ENCODE measurements around the gene MAPK1.
"Not testable (repeated sequence)": the region's sequence is repeated elsewhere in the genome, so short reads cannot be mapped to it uniquely, and the experiment has no call there.

The MAPK1 gene

DNA sequence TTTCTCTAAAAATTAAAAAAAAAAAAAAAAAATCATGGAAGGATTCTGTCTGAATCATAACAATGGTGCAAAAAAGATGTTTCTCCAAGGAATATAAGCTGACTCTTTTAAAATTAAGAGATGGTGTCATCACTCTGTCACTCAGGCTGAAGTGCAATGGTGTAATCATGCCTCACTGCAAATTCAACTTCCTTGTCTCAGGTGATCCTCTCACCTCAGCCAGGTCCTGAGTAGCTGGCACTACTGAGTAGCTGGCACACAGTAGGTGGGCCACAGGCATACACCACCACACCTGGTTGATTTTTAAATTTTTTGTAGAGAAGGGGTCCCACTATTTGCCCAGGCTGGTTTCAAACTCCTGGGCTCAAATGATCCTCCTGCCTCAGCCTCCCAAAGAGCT is 77.1 kb downstream of the MAPK1 start:
- peak; percentile 1 for DNase-seq

DNA sequence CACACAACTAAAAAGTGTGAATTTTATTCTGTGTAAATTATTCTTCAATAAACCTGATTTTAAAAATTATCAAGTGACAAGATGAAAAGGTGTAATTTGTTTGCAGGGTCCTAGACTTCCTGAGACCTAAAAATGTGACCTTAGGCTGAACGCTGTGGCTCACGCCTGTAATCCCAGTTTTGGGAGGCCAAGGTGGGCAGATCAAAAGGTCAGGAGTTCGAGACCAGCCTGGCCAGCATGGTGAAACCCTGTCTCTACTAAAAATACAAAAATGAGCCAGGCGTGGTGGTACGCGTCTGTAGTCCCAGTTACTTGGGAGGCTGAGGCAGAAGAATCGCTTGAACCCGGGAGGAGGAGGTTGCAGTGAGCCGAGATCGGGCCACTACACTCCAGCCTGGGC is 79.9 kb downstream of the MAPK1 start:
- not testable (repeated sequence) for DNase-seq

GRCh38 chr22:21780259-21780658 is 87.2 kb downstream of the MAPK1 start:
- no peak for DNase-seq

DNA sequence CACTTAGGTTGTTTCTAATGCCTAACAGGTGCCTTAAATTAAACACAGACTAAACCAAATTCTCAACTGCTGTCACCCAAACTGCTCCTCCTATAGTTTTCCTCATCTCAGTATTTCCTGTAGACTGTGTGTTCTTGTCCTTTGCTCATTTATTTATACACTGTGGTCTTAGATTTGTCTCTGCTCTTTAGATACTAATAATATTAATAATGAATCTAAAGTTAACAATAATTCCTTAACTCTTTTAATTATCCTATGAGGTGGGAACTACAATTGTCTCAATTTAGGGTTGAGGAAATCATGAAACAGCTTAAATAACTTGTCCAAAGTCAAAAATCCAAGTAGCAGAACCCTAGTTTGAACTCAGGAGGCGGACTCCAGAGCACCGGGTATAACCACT is 88.0 kb downstream of the MAPK1 start:
- DNase-seq = no peak

- DNase-seq = no peak
Measured at GRCh38 chr22:21778705-21779363, 88.6 kb downstream of the MAPK1 start.

DNA sequence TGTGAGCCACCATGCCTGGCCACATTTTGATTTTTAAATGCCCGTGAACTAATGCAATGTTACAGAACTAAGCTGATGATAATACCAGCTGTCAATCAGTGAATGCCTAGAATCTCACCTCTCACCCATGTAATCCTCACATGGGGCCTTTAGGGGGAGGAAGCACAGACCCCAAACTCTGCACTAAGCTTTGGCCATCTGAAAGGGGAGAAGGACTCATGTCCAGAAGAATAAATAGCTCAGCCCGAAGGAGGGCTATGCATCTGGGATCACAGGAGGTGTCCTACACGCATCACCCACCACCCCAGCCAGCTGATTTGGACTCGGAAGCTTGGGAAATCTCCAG is 95.8 kb downstream of the MAPK1 start:
- no peak for DNase-seq

- no peak for DNase-seq
Measured at GRCh38 chr22:21768435-21768834, 99.0 kb downstream of the MAPK1 start.

- no peak for DNase-seq
Measured at GRCh38 chr22:21766691-21767462, 100.6 kb downstream of the MAPK1 start.

DNA sequence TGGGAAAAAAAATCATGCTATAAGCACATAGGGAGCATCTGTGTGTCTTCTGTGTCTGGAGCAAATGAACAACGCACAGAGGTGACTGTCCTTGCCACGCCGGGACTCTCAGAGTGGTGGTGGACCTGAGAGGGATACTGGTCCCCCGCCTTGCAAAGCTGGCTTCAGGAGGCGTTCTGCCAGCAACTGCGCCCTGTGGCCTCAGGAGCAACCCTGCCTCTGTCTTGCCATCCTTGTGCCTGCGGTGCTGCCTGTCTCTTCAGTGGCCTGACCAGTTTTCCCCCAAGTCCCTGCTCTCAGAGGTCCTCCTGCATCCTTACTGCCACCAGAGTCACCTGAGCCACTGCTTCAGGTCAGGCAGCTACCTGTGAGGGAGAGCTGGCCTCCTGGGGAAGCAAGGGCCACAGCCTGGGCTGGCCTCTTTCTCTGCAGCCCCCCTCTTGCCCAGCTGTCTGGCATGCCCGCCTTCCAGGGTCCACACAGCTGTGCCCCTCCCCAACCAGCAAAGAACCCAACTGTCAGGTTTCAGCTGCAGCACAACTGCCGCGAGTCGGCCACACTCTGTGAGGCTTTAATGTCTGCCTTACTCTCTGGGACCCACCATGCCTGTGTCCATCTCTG is 101.4 kb downstream of the MAPK1 start:
- no peak for DNase-seq

DNA sequence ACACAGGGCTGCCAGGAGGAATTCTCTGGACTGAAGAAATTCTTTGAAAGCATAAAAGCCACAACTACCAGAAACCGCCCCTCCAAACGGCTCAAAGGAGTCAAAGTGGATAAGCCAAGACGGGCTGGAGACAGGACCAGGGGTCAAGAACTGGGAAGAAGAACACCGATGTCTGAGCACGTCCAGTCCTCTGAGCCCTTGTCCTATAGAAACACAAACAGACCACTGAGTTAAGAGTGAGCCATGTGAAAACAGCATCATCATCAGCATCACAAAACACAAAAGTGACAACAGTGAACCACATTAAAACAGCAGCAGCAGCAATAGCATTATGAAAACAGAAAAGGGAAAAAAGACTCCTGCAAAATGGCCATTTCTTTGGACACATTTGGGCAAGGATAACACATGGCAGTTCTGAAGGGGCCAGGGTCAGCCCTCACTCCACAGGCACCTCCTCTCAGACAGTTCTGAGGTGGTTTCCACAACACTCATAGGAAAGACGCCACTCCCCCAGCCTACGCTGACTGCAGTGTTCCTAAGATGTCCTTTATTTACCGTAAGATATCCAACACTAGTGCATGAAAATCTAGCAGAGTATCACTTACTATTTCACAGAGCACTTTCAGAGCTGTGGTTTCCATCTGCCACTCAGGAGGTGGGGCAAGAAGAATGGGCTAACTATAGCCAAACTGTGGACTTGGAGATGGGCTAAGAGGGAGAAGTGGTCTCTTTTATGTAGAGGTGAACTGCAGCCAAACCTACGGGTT is 103.2 kb downstream of the MAPK1 start:
- no peak for DNase-seq

DNA sequence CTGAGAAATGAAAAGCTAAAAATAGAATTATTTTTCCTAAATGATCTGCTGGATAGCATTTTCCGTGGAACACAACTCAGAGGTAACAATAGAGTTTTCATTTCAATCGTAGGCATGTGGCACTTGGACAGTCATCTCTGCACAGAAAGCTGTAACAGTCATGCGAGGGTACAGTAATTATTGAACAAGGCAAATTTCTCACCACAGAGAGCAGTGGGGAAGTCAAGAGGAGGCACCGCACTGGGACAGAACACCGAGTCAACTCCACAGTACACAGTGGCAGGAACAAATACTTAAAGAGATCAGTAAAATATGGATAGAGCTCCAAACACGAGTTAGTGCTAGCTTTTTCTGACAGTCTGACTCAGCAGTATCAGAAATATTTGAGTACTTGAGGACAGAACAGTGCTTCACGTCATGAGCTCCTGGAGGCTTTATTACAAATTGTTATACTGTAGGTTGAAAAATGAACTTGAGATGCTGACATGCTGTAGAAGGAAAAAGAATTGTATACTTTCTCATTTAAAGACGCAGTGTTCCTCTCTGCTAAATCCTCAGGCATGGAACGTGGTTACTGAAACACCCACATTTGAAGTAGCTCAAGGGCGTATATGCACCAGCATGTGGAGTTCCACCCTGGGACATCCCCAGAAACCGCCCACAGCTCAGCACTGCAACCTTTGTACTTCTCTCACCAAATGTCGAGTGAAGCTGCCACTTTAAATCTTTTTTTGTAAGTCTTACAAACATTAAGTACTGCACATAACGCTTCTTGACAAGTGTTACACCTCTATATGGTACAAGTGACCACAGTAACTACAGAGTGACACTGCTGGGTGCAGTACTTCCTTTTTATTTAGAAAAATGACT is 104.5 kb downstream of the MAPK1 start:
- DNase-seq = no peak

GRCh38 chr22:21761994-21762680 is 105.3 kb downstream of the MAPK1 start:
- no peak for DNase-seq

DNA sequence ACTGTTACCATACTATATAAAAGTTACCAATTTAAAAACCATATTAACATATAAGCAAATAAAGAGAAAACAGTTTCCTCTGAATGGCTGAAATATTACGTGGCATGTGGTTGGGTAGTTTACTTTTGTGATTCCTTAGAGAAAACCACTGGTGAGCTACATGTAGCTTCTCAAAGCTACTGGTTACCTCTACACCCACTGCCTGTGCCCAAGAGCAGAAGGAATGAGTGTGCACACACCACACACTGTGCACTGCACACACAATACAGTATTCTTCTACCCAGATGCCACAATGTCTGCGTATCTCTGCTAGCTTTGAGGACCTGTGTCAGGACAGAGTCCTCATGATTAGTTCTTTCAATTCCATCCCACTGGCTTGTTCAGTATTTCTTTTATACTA is 106.4 kb downstream of the MAPK1 start:
- DNase-seq = no peak

GRCh38 chr22:21760640-21761039 is 106.8 kb downstream of the MAPK1 start:
- DNase-seq = no peak

GRCh38 chr22:21759646-21760376 is 107.6 kb downstream of the MAPK1 start:
- DNase-seq = no peak

- DNase-seq = no peak
Measured at GRCh38 chr22:21759093-21759492, 108.4 kb downstream of the MAPK1 start.

- DNase-seq = no peak
Measured at GRCh38 chr22:21758091-21758864, 109.2 kb downstream of the MAPK1 start.

GRCh38 chr22:21755851-21756284 is 111.6 kb downstream of the MAPK1 start:
- DNase-seq = no peak

DNA sequence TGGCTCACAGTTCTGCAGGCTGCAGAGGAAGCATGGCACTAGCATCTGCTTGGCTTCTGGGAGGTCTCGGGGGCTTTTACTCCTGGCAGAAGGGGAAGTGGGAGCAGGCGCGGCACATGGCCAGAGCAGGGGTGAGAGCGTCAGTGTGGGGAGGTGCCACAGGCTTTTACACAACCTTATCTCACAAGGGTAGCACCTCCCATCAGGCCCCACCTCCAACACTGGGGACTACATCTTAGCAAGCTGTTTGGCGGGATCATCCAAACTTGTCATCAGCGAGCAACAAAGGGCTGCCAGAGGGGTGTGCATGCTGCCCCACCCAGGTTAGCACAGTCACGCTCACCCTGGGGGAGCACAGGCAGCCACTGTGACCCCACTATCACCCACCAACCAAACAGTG is 112.9 kb downstream of the MAPK1 start:
- no peak for DNase-seq

GRCh38 chr22:21753374-21754111 is 113.9 kb downstream of the MAPK1 start:
- peak; percentile 2 for DNase-seq

All from DMS53 (cell line).